HPDE6-E6E7 (cell line): ENCODE measurements around the gene CCNL1.

Experiments used
- DNase-seq: peaks from one replicate; pipeline ENCODE4 v3.0.0; 2011; ENCODE audit warnings: missing footprints; ENCODE audit errors: extremely low spot score

The CCNL1 gene

DNA sequence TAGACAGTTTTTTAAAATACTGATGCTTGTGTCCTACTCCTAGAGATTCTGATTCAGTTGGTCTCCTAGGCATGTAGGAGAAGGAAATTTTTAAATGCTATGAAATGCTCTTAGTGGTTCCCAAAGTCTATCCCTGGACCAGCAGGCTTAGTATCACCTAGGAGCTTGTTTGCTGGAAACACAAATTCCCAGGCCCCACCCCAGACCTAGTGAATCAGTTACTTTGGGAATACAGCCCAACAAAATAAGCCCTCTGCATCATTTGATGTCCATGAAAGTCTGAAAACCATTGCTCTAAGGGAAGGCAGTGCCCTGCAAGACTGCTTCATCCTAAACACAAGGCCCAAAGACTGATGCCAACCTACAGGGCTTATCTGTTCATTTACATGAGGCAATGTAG is 36.3 kb downstream of the CCNL1 start:
- DNase-seq: no peak

DNA sequence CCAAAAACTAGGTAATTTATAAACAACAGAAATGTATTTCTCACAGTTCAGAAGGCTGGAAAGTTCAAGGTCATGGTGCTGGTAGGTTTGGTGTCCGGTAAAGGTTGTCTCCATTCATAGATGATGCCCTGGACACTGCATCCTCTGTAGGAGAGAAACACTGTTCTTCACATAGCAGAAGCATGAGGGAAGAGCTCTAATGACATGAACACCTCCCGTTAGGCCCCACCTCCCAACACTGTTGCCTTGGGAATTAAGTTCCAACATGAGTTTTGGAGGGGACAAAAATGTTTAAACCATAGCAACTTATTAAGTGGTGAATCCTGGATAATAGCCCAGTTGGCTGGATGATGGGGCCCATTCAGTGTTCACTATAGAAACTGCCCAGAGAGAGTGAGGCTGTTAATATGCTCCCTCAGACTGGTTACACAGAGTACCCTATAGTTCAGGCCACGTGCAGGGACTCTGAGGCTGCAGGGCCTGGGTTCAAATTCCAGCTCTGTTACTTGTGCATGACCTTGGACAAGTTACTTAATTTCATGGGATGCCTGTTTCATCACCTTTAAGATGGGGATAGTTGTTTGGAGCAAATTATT is 37.0 kb downstream of the CCNL1 start:
- DNase-seq: no peak

DNA sequence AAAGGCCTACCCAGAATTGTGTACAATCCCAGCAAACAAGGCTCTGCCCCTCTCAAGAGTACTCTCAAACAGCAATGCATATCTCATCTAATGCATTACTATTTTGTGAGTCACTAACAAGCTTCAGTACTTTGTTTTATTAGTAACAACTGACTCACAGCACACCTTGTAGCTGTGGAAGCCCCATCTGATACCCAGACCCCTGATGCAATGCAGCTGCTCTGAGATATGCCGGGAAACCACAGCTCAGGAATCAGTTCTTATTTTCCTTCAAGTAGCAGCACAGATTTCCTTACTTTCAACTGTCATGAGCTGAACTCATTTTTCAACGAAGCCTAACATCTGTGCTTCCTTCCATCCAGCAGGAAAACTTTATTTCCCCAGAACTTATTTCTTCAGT is 37.8 kb downstream of the CCNL1 start:
- DNase-seq: peak; percentile 92

DNA sequence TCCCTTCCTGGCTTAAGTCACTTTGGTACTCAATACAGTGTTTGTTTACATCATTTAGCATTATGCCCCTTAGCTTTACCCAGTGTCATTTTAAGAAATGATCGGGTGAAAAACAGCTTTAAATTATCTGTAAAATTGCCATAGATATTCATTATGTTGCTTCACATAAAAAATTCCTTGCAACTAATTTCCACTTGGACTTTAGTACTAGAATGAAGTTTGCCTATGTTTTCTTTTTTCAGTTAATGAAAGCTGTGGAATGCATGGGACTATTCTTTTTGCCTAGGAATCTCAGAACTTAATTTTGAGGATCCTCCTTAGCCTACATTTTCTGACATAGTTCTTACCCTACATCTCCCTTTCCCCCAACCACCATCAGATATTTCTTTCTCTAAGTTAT is 38.4 kb downstream of the CCNL1 start:
- DNase-seq: no peak

DNA sequence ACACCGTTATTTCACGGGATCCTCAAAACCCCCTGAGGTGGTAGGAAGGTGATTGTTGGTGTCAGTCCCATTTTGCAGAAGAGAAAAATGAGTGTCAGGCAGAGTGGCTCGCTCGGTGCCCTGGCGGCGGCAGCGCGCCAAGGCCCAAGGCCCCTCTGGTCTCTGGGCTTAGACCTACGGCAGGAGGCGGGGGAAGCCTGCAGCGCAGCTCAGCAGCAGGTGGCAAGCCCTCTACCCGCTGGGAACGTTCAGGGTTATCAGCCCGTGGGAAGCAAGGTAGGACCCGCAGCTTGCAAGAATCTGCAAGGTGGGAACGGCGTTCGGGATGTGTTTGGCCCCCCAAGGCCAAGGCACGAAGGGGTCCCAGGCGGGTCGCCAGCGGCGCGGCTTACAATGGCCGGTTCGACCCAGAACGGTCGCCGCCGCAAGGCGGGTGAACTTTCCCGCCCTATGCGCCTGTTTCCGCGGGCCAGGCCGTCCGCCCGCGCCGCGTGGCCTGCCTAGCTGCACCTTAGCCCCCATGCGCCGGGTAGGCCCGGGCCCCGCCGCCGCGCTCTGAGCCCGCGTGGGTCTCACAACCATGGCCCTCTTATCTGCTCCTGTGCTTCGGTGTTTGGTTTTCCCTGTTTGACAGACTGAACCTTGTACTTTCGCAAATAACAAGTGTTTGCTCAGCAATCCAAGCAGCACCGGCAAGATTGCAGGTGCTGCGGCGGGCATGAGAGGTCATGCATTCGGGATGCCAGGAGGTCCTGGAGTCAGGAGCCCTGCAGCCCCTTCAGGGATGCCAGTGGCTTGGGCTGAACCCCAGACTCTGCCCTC is 39.7 kb downstream of the CCNL1 start:
- no peak for DNase-seq

DNA sequence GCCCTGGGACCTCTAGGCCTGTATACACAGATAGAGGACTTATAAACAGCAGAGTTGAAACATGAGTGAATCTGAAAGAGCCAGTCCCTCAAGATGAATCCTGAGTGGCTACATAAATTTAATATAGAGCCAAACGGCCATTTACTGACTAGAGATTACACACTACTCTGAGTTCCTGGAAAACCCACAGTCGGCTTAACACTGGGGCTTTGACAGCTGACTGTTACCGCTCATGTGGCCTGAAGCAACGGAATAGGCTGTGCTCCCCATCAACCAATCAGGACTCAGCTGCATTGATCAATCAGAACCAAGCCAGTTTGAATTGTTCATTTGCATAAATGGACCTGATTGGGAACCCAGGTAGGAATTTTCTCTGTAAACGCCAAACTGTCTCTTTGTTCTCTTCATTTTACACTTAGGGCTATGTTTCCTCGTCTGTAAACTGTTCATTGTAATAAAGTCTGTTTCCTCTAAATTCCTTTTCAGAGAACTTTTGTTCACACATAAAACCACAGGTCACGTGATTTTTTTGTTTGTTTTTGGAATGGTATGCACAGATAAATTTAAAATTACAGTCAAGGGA is 40.5 kb downstream of the CCNL1 start:
- DNase-seq: no peak

DNA sequence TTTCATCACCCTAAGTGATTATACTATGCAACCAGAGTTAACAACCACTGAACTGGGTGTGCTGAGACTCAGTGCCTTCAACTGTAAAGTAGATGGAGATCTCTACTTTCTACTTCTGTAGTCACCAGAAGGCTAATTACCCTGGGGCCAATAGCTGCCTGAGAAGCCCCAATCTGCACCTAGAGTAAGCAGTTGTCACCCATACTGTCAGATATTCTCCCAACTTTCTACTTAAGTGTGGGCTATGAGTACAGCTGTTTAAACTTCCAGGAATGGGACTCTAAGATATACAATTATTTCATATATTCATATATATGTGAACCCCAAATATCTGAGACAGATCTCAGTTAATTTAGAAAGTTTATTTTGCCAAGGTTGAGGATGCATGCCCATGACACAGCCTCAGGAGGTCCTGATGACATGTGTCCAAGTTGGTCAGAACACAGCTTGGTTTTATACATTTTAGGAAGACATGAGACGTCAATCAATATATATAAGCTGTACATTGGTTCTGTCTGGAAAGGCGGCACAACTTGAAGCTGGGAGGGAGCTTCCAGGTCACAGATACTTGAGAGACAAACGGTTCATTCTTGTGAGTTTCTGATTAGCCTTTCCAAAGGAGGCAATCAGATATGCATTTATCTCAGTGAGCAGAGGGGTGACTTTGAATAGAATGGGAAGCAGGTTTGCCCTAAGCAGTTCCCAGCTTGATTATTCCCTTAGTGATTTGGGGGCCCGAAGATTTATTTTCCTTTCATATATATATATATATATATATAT is 41.9 kb downstream of the CCNL1 start:
- DNase-seq: no peak

DNA sequence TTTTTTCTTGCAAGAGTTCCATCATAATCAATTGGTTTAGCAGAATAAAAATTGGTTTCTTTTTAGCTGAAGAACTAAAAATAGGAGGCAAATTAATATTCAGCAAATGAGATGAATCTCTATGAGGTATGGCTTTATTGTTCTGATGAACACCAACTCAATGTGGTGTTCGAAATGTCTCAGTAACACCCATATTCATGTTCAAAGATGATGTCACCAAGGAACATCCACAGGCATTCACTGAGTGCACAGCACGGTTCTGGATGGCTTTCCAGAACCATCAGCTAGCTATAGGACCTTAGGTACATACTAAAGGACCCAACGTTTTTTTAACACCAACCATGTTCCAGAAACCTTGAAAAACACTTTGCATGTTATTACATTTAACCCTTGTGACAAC is 42.7 kb downstream of the CCNL1 start:
- DNase-seq: no peak

DNA sequence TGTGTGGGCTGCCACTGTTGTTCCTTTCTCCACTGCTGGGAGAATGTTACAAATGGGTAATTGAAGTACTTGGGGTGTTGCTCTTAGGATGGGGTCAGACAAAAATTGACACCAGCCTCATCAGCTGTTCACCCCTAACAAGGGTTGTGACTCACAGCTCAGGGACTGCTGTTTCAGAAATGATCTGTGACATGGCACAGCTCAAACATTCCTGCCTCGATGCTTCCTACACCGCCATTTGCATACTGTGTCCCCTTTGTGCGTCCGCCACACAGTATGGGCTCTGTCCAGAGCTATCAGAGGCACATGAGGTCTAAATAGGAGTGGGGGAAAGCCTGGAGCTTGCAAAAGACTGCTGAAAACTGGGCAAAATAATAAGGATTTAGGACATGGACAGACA is 43.9 kb downstream of the CCNL1 start:
- DNase-seq: no peak

DNA sequence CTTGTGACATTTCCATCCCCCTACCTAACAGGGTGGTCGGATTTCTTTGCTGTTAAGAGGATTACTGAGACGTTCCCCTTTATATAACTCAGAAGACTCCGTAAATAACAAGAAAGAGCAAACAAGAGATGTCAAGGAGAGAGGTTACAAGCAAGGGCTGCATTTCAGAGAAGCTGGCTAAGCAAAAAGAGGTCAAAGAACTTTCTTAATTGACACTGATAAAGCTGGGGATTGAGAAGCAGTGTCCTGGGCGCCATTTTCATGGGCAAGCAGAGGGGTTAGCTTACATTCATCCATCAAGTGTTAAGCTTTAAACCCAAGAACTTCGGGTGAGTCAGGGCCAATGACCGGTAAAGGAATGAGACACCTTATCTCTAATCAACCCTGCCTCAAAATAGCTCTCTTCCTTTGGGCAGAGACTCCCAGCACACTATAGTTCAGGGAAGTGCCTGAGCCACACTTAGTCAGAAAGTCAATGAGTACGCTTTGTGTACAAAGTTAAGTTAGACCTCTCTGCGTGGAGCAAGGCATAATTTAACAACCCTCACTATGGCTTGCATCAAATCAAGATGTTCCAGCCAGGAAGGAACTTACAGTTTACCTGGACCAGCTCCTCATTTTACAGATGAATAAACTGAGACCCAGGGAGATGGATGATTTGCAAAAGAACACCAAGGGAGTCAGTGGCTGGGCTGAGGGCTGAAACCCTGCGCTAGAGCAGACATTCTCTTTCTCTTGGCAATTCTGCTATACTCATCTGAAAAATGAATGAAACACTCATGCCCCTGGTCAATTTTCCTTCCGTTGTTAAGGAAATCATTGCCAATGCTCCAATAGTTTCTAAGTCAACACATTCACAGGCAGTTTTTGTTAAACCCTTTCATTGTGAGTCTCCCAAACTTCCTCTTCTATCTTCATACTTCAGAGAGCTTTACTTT is 44.6 kb downstream of the CCNL1 start:
- no peak for DNase-seq

DNA sequence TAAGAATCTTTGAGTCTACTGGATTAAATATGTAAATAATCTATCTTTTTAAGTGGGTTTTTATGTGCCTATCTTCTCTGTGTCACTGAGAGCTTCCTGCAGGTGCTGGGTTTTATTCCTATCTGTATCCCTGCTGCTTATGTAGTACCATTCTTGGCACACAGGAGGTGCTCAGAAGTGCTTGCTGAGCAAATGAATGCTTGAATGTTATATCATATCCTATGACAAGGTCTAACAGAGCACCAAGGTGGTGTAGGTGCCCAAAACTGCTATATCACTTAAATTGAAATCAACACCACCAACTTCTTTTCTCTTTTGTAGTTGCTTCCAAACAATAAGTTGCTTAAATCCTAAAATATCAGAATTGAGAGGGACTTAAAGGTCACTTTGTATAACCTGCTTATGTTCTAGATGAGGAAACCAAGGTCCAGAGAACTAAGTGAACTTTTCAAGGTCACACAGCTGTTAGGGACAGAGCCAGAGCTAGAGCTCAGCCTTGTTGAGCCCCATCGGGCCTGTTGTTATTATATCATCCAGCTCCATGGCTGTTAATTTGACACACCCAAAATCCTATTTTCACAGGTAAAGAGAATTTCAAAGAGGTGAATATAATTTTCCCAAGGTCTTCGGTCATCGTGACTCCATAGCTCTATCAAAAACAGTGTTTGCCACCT is 46.0 kb downstream of the CCNL1 start:
- no peak for DNase-seq

DNA sequence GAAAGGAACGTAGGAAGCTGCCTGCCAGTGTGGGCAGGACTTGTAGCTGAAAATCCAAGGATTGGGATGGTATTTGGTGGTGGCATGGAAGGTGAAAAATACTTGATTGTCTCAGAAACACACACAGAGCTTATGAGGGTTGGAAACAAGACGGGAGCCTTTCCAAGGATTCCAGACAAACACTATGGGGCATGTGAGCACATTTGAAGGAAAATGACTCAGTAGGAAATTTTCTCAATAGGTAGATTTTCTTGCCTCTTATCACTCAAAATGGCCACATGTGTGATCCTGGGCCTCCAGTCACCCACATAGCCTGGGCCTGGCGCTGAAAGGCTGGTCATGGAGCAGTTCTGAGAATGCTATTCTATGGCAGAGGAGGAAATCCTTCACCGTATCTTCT is 47.4 kb downstream of the CCNL1 start:
- DNase-seq: no peak

DNA sequence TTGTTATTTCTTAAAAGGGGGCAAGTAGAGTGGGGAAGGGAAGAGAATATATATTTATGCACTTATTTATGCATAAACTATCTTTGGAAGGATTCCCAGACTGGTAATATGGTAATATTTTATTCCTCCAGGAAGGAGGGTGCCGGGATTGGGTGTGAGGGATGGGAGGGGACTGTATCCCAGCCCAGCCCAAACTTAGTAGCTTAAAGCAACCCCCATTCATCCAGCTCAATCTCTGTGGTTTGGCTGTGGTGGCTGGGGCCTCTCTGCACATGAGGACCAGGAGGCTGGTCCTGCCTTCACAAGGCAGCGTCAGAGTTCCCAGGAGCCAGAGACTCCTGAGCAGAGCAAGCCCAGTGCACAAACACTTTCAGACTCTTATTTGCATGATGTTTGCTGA is 48.4 kb downstream of the CCNL1 start:
- no peak for DNase-seq

DNA sequence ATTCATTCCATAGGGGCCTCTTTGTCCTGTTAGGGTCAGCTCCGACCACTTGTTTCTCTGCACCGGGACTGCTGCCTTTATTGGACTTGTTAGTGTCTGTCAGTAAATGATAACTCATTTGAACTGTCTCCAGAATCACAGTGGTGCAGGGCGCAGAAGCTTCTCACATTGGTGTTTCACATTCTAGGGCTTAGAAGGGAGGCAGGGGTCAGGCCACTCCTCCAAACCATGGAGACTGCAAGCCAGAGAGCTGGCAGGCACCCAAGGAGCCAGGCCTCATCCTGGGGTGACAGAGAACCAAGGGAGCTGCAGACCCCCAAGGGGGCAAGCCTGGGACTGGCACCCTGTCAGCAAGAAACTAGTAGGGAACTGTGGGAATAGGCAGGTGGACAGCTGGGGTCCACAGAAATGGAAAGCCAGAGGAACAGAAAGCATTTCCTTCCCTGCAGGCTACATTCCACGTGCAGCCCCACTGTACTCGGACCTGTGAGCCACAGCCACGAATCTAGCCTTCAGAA is 49.1 kb downstream of the CCNL1 start:
- DNase-seq: no peak

DNA sequence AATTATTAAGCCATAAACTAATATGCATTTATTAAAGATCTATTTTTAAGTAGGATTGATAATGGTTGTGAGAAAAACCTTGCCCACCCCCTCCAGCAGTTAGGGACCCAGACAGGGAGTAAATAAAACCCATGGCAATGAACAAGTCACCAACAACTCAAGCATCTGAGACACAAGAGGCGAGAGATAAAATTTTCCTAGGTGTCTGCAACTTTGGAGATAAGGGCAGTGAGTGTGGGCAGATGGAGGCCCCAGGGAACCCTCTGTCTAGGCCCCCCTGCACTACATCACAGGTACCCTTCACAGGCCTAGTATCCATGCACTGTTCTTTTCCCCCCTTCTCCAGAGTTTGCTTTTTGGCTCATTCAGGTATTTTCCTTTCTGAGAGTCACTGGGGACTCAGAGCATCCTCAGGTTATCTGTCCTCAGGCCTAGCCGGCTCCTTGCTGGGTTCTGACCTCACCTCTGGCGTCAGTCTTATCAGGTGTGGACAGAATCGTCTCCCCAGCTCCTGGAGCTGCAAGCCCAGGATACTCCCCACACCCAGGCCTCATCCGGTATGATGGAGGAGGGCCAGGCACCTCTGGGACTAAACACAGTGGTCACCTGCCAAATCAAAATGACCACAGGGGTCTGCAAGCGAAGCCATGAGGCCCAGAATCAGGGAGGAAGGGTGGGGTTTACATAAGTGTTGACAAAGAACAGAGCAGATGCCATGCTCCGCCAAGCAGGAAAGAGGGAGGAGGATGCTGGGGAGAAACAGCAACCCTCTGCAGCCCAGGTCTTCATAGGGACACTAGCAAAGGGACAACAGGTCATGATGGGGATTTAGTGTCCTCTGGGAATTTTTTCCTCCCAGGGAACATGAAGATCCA is 50.4 kb downstream of the CCNL1 start:
- no peak for DNase-seq

DNA sequence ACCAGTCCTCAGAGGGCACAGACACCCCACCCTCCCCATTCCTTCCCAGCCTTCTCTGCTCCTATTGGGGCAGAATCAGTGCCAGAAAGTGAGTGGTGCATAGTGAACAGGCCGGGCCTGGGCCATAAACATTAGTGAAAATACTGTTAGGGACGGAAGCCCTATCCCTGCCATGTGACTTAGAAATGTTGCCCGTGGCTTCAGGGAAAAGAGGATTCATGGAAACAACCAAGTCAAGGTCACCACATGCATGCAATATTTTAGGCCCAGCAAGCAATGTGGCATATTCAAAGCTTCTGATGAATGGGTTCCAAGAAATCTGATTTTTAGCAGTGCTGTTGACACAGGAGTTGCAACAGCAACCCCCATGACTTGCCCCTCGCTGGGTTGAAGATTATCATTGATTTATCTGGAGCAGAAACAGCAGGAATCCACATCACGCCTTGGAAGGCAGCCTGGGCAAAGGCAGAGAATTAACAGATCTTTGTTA is 52.3 kb downstream of the CCNL1 start:
- DNase-seq: no peak

DNA sequence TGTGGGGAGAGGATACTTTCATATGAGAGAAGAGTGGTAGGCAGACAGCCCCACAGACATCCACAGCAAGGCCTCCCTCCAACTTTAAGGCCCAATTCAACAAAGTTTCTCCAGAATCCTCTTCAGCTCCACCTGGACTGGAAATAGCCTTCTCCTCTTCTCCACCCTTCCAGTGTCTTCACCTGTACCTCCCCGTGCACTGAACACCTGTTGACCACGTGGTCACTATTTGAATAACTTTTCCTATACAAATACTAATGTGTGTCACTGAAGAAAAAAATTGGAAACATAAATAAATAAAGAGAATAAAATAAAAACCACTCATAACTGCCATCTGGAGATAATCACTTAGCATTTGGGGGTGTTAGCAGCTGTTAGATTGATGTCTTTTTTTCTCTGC is 52.9 kb downstream of the CCNL1 start:
- DNase-seq: no peak

DNA sequence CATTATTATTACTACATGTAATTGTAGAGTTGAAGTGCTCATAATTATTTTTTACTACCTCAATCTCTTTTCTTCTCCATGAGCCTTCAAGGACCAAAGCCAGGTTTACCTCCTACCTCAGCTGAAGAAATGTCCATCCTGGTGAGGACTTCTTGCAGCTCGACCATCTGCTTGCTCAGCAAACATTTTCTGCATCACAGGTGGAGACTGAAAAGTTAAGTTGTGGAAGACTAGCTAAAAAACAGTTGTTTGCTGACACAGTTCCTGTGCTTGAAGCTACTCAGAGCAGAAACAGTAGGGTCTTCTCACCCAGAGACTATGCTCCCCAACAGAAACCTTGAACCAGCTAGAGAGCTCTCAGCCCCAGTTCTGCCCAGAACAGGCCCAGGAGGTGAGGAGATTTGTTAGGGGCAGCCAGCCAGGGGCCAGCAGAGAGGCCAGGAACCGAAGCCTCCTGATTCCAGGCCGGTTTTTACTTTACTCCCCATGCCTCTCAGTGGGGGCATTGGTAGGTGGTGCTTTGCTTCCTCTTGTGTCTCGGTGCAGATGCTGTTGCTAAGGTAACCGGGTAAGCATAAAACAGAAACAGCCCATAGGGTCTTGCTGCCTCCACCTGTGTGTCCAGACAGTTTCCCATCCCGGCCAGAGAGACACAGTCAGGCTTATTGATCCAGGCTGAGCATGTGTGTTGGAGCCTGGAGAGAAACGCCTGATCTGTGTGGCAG is 54.9 kb downstream of the CCNL1 start:
- DNase-seq: no peak

DNA sequence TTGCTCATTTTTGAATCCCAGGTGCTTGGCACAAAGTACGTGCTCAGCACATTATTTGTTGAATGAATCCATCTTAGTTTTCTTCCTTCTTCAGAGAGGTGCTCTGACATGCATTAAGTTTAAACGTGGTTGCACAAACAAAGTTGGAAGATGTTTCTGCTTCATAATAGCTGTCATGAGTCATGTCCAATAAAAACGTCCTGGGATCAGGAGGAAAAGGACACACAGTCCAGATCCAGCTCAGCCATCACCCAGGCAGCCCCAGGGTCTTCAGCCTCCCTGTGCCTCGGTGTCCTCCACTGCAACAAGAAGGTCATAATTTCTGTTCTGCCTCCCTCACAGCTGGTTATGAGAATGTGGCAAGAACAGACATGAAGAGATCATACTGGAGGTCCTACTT is 55.4 kb downstream of the CCNL1 start:
- DNase-seq: no peak
